Testis (tissue), 3 donors: ENCODE measurements around the gene ELOA. TPM values are rescaled to one million over a fixed set of nuclear protein-coding genes. Genes with fewer than 3 reads are reported as not detected.
"Not testable (repeated sequence)": the region's sequence is repeated elsewhere in the genome, so short reads cannot be mapped to it uniquely, and the experiment has no call there.

Source experiments
- DNase-seq: peaks from one replicate; pipeline ENCODE4 v3.0.0-alpha.2; 2019
- H3K27ac ChIP-seq, 2 donors: fragments of 200-600 bp; sonication (generic); one replicate each; pipeline ENCODE4 v1.5.1; 2019
- H3K27me3 ChIP-seq: fragments of 200-600 bp; sonication (generic); one replicate; pipeline ENCODE4 v1.5.1; 2019
- H3K36me3 ChIP-seq: fragments of 200-600 bp; sonication (generic); one replicate; pipeline ENCODE4 v1.5.1; 2017; ENCODE audit warnings: low read depth; ENCODE audit errors: missing control alignments
- H3K4me1 ChIP-seq: fragments of 200-600 bp; sonication (generic); one replicate; pipeline ENCODE4 v1.5.1; 2019
- H3K4me3 ChIP-seq, 2 donors: fragments of 200-600 bp; sonication (generic); one replicate each; pipeline ENCODE4 v1.5.1; 2017 to 2019
- H3K9me3 ChIP-seq: fragments of 200-600 bp; sonication (generic); one replicate; pipeline ENCODE4 v1.5.1; 2017
- CTCF ChIP-seq, 3 experiments: fragments of 450-650 bp in 2 of 3; fragments of 200-600 bp in 1 of 3; sonication (generic) in 1 of 3; IDR thresholded peaks; one replicate each; pipeline ENCODE4 v1.5.1; 2016 to 2019; ENCODE audit warnings: antibody characterized with exemption in 3 of 3, mild to moderate bottlenecking in 2 of 3, moderate library complexity in 1 of 3
- POLR2A ChIP-seq: fragments of 450-650 bp; IDR thresholded peaks from one replicate; pipeline ENCODE4 v1.6.1; 2017; ENCODE audit warnings: antibody characterized with exemption, mild to moderate bottlenecking, moderate library complexity
- WGBS, 2 donors: methylation state at CpG; one replicate each; pipeline ENCODE4 v1.1.5; 2018; 5-methylcytosine and 5-hydroxymethylcytosine counted together
- intact Hi-C: fragments of 100-400 bp; cut with DNase I; formaldehyde crosslinking; loops from one replicate; pipeline ENCODE4 v1.15.1; 2023; ENCODE audit warnings: low total_unique reads
- polyA plus RNA-seq: library from polyadenylated mRNA; stranded (reverse); fragments of 350-450 nt; fragmentation: Illumina TruSeq; extraction: RNeasy Lipid Tissue Mini Kit (QIAGEN cat#74804); gene quantifications from one replicate; pipeline ENCODE4 v1.2.3, GENCODE V29; 2014; ENCODE audit warnings: low read depth, low replicate concordance; ENCODE audit not compliant: insufficient read depth
- total RNA-seq, 2 donors: library from RNA; depleted of rRNA; stranded (reverse); fragments of >200 nt; gene quantifications; one replicate each; pipeline ENCODE4 v1.2.3, GENCODE V29; 2016

ELOA gene
- total and polyA plus RNA-seq, 3 donors from 2014 or later = 38.7 to 51.3 (median 41.9) TPM

GRCh38 chr1:23776217-23776616 is 32.9 kb downstream of the ELOA start:
- intact Hi-C loops = no loop called here

GRCh38 chr1:23777979-23778814 is 34.9 kb downstream of the ELOA start, which contains the start of gene PITHD1:
Gene PITHD1 (plus strand): TSS chr1:23778418. CDS start chr1:23778516, 98 bp downstream.
- peak within 1 kb of the TSS; percentile 95 to 99 for H3K4me3 ChIP-seq
- no peak for TF ChIP-seq CTCF (IDR thresholded peaks at IDR 0.05)
- TF ChIP-seq POLR2A = no peak
- no peaks in the 10 kb centered on the region for H3K36me3 ChIP-seq
- no peaks in the 10 kb centered on the region for H3K9me3 ChIP-seq
- WGBS, 2 donors = 0% methylated on average over 14 to 48 of the region's 91 CpGs
- intact Hi-C loops = no loop called here
- peak within 1 kb of the TSS; percentile 78 to 89 for H3K27ac ChIP-seq
- no peaks in the 10 kb centered on the region for H3K27me3 ChIP-seq
- peak; percentile 88 for DNase-seq
- H3K4me1 ChIP-seq = peaks cover 15% of the 10 kb centered on the region

More at GRCh38 chr1:23776217-23776616, 32.9 kb downstream of the ELOA start:
- no peak for DNase-seq
- Histone ChIP-seq H3K4me1 (peaks cover 23% of the 10 kb centered on the region), H3K4me3 (no peak overlapping the region), H3K9me3 (no peaks in the 10 kb centered on the region), H3K27me3 (no peaks in the 10 kb centered on the region), H3K36me3 (no peaks in the 10 kb centered on the region), H3K27ac (no peak overlapping the region)
- 82 to 84% methylated on average over 2 of the region's 2 CpGs for WGBS, 2 donors
- TF ChIP-seq POLR2A (no peak), CTCF (IDR thresholded peaks at IDR 0.05) (no peak)

GRCh38 chr1:23779826-23780371 is 36.6 kb downstream of the ELOA start:
- WGBS, 2 donors = 61 to 71% methylated on average over 3 of the region's 3 CpGs
- no peak for DNase-seq
- Histone ChIP-seq H3K9me3 (no peaks in the 10 kb centered on the region), H3K36me3 (no peaks in the 10 kb centered on the region), H3K27me3 (no peaks in the 10 kb centered on the region), H3K4me1 (peaks cover 15% of the 10 kb centered on the region), H3K27ac (no peak overlapping the region), H3K4me3 (no peak overlapping the region)
- intact Hi-C loops = no loop called here
- TF ChIP-seq POLR2A = no peak
- TF ChIP-seq CTCF (IDR thresholded peaks at IDR 0.05) = no peak

GRCh38 chr1:23783141-23783540 is 39.9 kb downstream of the ELOA start:
- intact Hi-C loops, H3K4me1 ChIP-seq: not testable (repeated sequence)
- WGBS, 2 donors = 87 to 95% methylated on average over 11 of the region's 11 CpGs

GRCh38 chr1:23784846-23785245 is 41.6 kb downstream of the ELOA start:
- intact Hi-C loops = no loop called here
- Histone ChIP-seq H3K36me3 (no peaks in the 10 kb centered on the region), H3K27ac (no peak overlapping the region), H3K27me3 (no peaks in the 10 kb centered on the region), H3K4me1 (no peaks in the 10 kb centered on the region), H3K9me3 (no peaks in the 10 kb centered on the region), H3K4me3 (no peak overlapping the region)
- TF ChIP-seq CTCF (IDR thresholded peaks at IDR 0.05) (no peak), POLR2A (no peak)
- DNase-seq = no peak
- 81 to 88% methylated on average over 4 of the region's 4 CpGs for WGBS, 2 donors

More at GRCh38 chr1:23783141-23783540, 39.9 kb downstream of the ELOA start:
- not testable (repeated sequence) for H3K36me3 ChIP-seq, H3K9me3 ChIP-seq, H3K27ac ChIP-seq, DNase-seq, H3K27me3 ChIP-seq, H3K4me3 ChIP-seq
